Mesenteric fat pad (tissue), 1 donor: ENCODE results near the gene DSP. TPM values are rescaled to one million over a fixed set of nuclear protein-coding genes. Genes with fewer than 3 reads are reported as not detected.

Experiments
- total RNA-seq: library from RNA; stranded (reverse); fragmentation: NEBNext Ultra II Directional; extraction: Animal tissue kit (Norgen Biotek cat#: 25700); gene quantifications from one replicate; pipeline ENCODE4 v1.2.1, GENCODE V29; 2021
- donor health status: DM: yes; HTN: yes; CAD: no.

DSP gene
- total RNA-seq, 1 donor from 2014 or later: 4.0 TPM

Other genes with a start within 250 kb of the DSP start
- 150 TPM for gene SSR1, start 228.5 kb upstream of the DSP start, total RNA-seq
- not detected for gene CAGE1, start 151.9 kb upstream of the DSP start, total RNA-seq
- 29.5 TPM for gene RIOK1, start 151.9 kb upstream of the DSP start, total RNA-seq
- 8.4 TPM for gene SNRNP48, start 48.5 kb downstream of the DSP start, total RNA-seq
- gene BMP6, start 184.4 kb downstream of the DSP start, total RNA-seq: 12.7 TPM